ENCODE data around the gene ZNF26.
"Not testable (repeated sequence)": the region's sequence is repeated elsewhere in the genome, so short reads cannot be mapped to it uniquely, and the experiment has no call there.

Gene ZNF26

GRCh38 chr12:132956011-132956788 lies 30.0 kb upstream of the ZNF26 start, which contains the start of gene ZNF605:
ZNF605 (minus strand) TSS chr12:132956306; CDS start chr12:132945635, 10,671 bp downstream.
- no peak for DNase-seq

GRCh38 chr12:132961790-132962189 lies 24.4 kb upstream of the ZNF26 start:
- DNase-seq, result not testable (repeated sequence)

GRCh38 chr12:132963947-132964346 lies 22.2 kb upstream of the ZNF26 start:
- not testable (repeated sequence) for DNase-seq

- DNase-seq, result no peak
Observed at GRCh38 chr12:132965796-132966195, 20.4 kb upstream of the ZNF26 start.

GRCh38 chr12:132966676-132967415 lies 19.3 kb upstream of the ZNF26 start:
- DNase-seq, result no peak

- no peak for DNase-seq
Observed at GRCh38 chr12:132967736-132968135, 18.4 kb upstream of the ZNF26 start.

GRCh38 chr12:132972374-132972773 lies 13.8 kb upstream of the ZNF26 start:
- DNase-seq, result no peak

- DNase-seq, result not testable (repeated sequence)
Observed at GRCh38 chr12:132976870-132977269, 9.3 kb upstream of the ZNF26 start.

- DNase-seq, result no peak
Observed at GRCh38 chr12:132986885-132987225, 688 bp downstream of the ZNF26 start.

- no peak for DNase-seq
Observed at GRCh38 chr12:132998741-132999140, 12.6 kb downstream of the ZNF26 start.

GRCh38 chr12:133010657-133011297 lies 24.6 kb downstream of the ZNF26 start:
- DNase-seq, result no peak

- DNase-seq, result no peak
Observed at GRCh38 chr12:133023566-133023965, 37.4 kb downstream of the ZNF26 start.

GRCh38 chr12:133026996-133027395 lies 40.8 kb downstream of the ZNF26 start:
- DNase-seq, result no peak

GRCh38 chr12:133037207-133038005 lies 51.2 kb downstream of the ZNF26 start, which contains the start of gene ZNF84:
ZNF84 (plus strand) TSS chr12:133037509; CDS start chr12:133041468, 3,959 bp downstream.
- peak; percentile 90 for DNase-seq

GRCh38 chr12:133038118-133038709 lies 52.0 kb downstream of the ZNF26 start:
- DNase-seq, result no peak

- no peak for DNase-seq
Observed at GRCh38 chr12:133046698-133047097, 60.5 kb downstream of the ZNF26 start.

GRCh38 chr12:133057446-133057845 lies 71.3 kb downstream of the ZNF26 start:
- no peak for DNase-seq

GRCh38 chr12:133058203-133059113 lies 72.3 kb downstream of the ZNF26 start:
- DNase-seq, result no peak

GRCh38 chr12:133061954-133062353 lies 75.8 kb downstream of the ZNF26 start:
- no peak for DNase-seq

GRCh38 chr12:133063556-133063955 lies 77.4 kb downstream of the ZNF26 start:
- no peak for DNase-seq

- DNase-seq, result no peak
Observed at GRCh38 chr12:133073836-133074235, 87.7 kb downstream of the ZNF26 start.

Measured in NCI-H1417 treated with DMSO at 0.1 percent for 48 hours (cell line).